NCI-H1694 (cell line): Measurements from ENCODE around the gene PEPD.

Experiments used
- DNase-seq: peaks from one replicate; lab custom pipeline; 2025; lab: John Stamatoyannopoulos, UW

The PEPD gene

GRCh38 chr19:33383720-33384292 is 137.8 kb downstream of the PEPD start:
- DNase-seq: no peak

- no peak for DNase-seq
Observed at GRCh38 chr19:33382982-33383381, 138.6 kb downstream of the PEPD start.

- no peak for DNase-seq
Observed at GRCh38 chr19:33382006-33382405, 139.6 kb downstream of the PEPD start.

GRCh38 chr19:33381101-33381500 is 140.5 kb downstream of the PEPD start:
- no peak for DNase-seq

GRCh38 chr19:33379151-33379829 is 142.3 kb downstream of the PEPD start:
- no peak for DNase-seq

- no peak for DNase-seq
Observed at GRCh38 chr19:33377586-33378475, 143.8 kb downstream of the PEPD start.

- no peak for DNase-seq
Observed at GRCh38 chr19:33376941-33377557, 144.5 kb downstream of the PEPD start.

GRCh38 chr19:33376423-33376822 is 145.2 kb downstream of the PEPD start:
- DNase-seq: no peak

GRCh38 chr19:33375837-33376159 is 145.8 kb downstream of the PEPD start:
- DNase-seq: no peak

- no peak for DNase-seq
Observed at GRCh38 chr19:33375156-33375836, 146.3 kb downstream of the PEPD start.

GRCh38 chr19:33374236-33374714 is 147.3 kb downstream of the PEPD start:
- peak; percentile 27 for DNase-seq

- peak; percentile 61 for DNase-seq
Observed at GRCh38 chr19:33373453-33374235, 147.9 kb downstream of the PEPD start, which contains the start of gene CEBPG. TSS of gene CEBPG (plus strand) at chr19:33373709. CDS start at chr19:33379240, 5,531 bp downstream.

- no peak for DNase-seq
Observed at GRCh38 chr19:33370783-33371182, 150.8 kb downstream of the PEPD start.

- no peak for DNase-seq
Observed at GRCh38 chr19:33368074-33368864, 153.3 kb downstream of the PEPD start.

- DNase-seq: no peak
Observed at GRCh38 chr19:33366897-33367296, 154.7 kb downstream of the PEPD start.

- no peak for DNase-seq
Observed at GRCh38 chr19:33366127-33366526, 155.5 kb downstream of the PEPD start.

GRCh38 chr19:33365691-33366090 is 155.9 kb downstream of the PEPD start:
- no peak for DNase-seq

- no peak for DNase-seq
Observed at GRCh38 chr19:33363476-33363875, 158.1 kb downstream of the PEPD start.

- no peak for DNase-seq
Observed at GRCh38 chr19:33362508-33363228, 158.9 kb downstream of the PEPD start.
